HepG2 (cell line): ENCODE results near the gene SLC9C2.

Experiments used
- DPF2 ChIP-seq: sonication (generic); formaldehyde crosslinking; IDR thresholded peaks from 2 replicates; pipeline ENCODE4 v1.4.0; 2020; ENCODE audit warnings: mild to moderate bottlenecking, low read depth, missing genetic modification reagents, borderline replicate concordance
- EZH2 ChIP-seq: conservative IDR thresholded peaks from 2 replicates; pipeline ENCODE4 v1.6.1; 2012; ENCODE audit warnings: mild to moderate bottlenecking, low read depth, low read length, moderate library complexity
- FOXM1 ChIP-seq: sonication (generic); formaldehyde crosslinking; IDR thresholded peaks from 2 replicates; pipeline ENCODE4 v1.5.0; 2020; ENCODE audit warnings: missing genetic modification reagents
- HIC2 ChIP-seq: sonication (generic); formaldehyde crosslinking; IDR thresholded peaks from 2 replicates; pipeline ENCODE4 v1.9.0; 2022; ENCODE audit warnings: low read depth, missing genetic modification reagents
- MEF2D ChIP-seq: sonication (generic); formaldehyde crosslinking; IDR thresholded peaks from 2 replicates; pipeline ENCODE4 v1.5.1; 2020; ENCODE audit warnings: mild to moderate bottlenecking, missing genetic modification reagents
- NR2F6 ChIP-seq, 2 experiments: IDR thresholded peaks; 2 replicates each; pipeline ENCODE4 v1.6.1; 2016; ENCODE audit warnings: antibody characterized with exemption in 1 of 2, mild to moderate bottlenecking in 1 of 2
- PBX3 ChIP-seq: sonication (generic); formaldehyde crosslinking; IDR thresholded peaks from 2 replicates; pipeline ENCODE4 v1.8.1; 2023; ENCODE audit warnings: missing genetic modification reagents, inconsistent platforms, borderline replicate concordance
- STAT6 ChIP-seq: sonication (generic); formaldehyde crosslinking; IDR thresholded peaks from 2 replicates; pipeline ENCODE4 v1.4.0; 2020; ENCODE audit warnings: missing genetic modification reagents, mild to moderate bottlenecking, borderline replicate concordance
- TRAFD1 ChIP-seq: sonication (generic); formaldehyde crosslinking; IDR thresholded peaks from 2 replicates; pipeline ENCODE4 v1.5.1; 2020; ENCODE audit warnings: missing genetic modification reagents, mild to moderate bottlenecking, borderline replicate concordance
- ZFYVE20 ChIP-seq: sonication (generic); formaldehyde crosslinking; IDR thresholded peaks from 2 replicates; pipeline ENCODE4 v1.8.0; 2023; ENCODE audit warnings: low read depth, mild to moderate bottlenecking, moderate library complexity, missing genetic modification reagents, borderline replicate concordance

GRCh38 chr1:173627269-173627668 is 24.4 kb upstream of the SLC9C2 start:
- TF ChIP-seq PBX3 (CRISPR knock-in tag): no peak
- no peak for TF ChIP-seq EZH2
- no peak for TF ChIP-seq TRAFD1 (CRISPR knock-in tag)
- TF ChIP-seq STAT6: no peak
- no peak for TF ChIP-seq MEF2D (CRISPR knock-in tag)
- TF ChIP-seq DPF2 (CRISPR knock-in tag): no peak
- TF ChIP-seq NR2F6 (IDR thresholded peaks at IDR 0.05): no peak
- no peak for TF ChIP-seq NR2F6 (CRISPR knock-in tag; IDR thresholded peaks at IDR 0.05)
- TF ChIP-seq ZFYVE20 (CRISPR knock-in tag): no peak
- TF ChIP-seq HIC2 (CRISPR knock-in tag): no peak
- no peak for TF ChIP-seq FOXM1
